OCI-M1 (cell line): ENCODE data around the gene LRBA.

Experiments
- DNase-seq: peaks from one replicate; lab custom pipeline; 2025; lab: John Stamatoyannopoulos, UW

Gene LRBA

GRCh38 chr4:150265806-150266205 lies 749.3 kb downstream of the LRBA start:
- DNase-seq = no peak

- no peak for DNase-seq
Measured at GRCh38 chr4:150264595-150265161, 750.4 kb downstream of the LRBA start.

GRCh38 chr4:150262611-150263010 lies 752.5 kb downstream of the LRBA start:
- DNase-seq = no peak

DNA sequence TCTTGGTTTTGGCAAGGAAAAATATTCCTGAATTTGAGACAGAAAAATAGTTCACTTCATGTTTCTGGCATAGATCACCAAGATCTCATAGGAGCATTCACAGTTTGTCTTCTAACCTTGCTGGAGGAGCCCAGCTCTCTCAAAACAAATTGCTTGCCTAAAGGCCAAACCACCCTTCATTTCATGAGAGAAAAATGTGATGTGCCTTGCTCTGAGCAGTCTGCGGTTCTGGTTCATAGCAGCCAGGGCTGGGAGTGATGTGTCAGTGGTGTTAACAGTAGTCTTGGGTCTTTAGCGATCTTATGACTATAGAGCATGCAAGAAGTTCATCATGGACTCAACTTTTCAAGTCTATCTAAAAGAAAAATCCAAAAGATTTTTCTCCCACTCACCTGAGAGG lies 753.5 kb downstream of the LRBA start:
- no peak for DNase-seq

- DNase-seq = no peak
Measured at GRCh38 chr4:150259861-150260567, 755.1 kb downstream of the LRBA start.

- DNase-seq = no peak
Measured at GRCh38 chr4:150258569-150258968, 756.5 kb downstream of the LRBA start.

- DNase-seq = no peak
Measured at GRCh38 chr4:150256841-150257730, 758.0 kb downstream of the LRBA start.

DNA sequence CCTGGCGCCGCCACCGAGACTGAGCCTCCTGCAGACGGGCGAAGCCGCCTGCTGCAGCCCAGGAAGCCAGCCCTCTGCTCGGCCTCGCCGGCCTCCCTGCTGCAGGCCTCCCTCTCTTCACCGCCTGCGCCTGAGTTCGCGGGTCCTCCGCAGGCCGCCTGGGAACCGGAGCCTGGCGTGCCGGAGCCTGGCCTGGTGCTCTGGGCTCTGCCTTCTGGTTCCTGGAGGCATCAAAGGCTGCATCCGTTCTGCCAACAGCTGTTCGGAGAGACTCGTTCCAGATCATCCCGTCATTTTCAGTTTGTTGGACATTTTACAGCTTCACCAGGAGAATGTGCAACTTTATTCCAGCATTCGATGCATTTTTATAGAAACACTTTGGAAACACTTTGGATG lies 758.9 kb downstream of the LRBA start:
- DNase-seq = no peak

GRCh38 chr4:150255610-150256224 lies 759.4 kb downstream of the LRBA start:
- no peak for DNase-seq

- no peak for DNase-seq
Measured at GRCh38 chr4:150253965-150254630, 761.0 kb downstream of the LRBA start.

DNA sequence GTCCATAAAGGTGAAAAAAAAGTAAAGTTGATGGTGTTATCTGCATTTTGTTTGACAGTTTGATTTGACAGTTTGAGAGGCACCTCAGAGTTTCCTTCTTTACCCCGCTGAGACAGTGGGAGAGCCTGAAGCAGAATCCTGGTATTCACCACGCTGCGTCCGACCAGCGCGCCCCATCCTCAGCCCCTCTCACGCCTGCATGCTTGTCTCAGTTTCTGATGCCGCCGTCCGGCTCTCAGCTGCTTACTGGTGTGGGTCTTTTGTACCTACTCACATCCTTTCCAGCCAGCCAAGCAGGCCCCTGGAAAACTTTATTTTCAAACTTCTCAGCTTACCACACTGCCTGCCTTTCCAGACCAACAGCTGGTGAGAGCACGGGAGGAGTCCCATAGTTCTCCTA lies 761.7 kb downstream of the LRBA start:
- no peak for DNase-seq

- no peak for DNase-seq
Measured at GRCh38 chr4:150252741-150253140, 762.3 kb downstream of the LRBA start.

GRCh38 chr4:150252306-150252705 lies 762.8 kb downstream of the LRBA start:
- no peak for DNase-seq

- DNase-seq = peak; percentile 40
Measured at GRCh38 chr4:150251752-150252190, 763.3 kb downstream of the LRBA start.

GRCh38 chr4:150250998-150251651 lies 764.0 kb downstream of the LRBA start:
- no peak for DNase-seq

DNA sequence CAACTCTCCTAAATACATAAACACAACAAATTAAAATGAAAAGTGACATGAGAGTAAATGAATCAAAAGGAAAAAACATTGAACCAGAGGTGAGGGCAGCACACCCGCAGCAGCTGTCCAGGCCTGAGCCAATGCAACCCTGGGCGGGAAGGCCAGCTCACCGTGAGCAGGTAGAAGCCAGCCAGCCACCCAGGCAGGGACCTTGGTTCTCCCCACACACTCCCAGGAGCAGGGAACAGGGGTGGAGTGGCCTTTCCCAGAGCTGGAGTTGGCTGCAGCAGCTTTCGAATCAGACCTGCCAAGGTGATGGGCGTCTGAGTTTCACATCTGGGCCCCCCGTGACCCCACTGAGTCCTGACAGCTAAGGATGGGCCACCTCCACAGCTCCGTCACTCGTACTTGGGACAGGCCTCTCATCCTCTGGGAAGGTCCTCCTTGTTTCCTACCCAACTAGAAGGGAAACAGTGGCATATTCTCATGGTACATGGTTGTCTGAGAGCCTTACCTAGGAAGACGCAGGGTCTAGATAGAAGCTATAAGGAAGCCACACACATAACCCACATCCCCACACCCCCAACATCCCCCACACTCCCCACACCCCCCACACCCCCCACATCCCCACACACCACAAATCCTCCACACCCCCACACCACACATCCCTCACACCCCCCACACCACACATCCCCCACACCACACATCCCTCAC lies 764.6 kb downstream of the LRBA start:
- DNase-seq = no peak

GRCh38 chr4:150248181-150248580 lies 766.9 kb downstream of the LRBA start:
- no peak for DNase-seq

GRCh38 chr4:150247184-150247583 lies 767.9 kb downstream of the LRBA start:
- peak; percentile 22 for DNase-seq

GRCh38 chr4:150244600-150244999 lies 770.5 kb downstream of the LRBA start:
- DNase-seq = no peak

DNA sequence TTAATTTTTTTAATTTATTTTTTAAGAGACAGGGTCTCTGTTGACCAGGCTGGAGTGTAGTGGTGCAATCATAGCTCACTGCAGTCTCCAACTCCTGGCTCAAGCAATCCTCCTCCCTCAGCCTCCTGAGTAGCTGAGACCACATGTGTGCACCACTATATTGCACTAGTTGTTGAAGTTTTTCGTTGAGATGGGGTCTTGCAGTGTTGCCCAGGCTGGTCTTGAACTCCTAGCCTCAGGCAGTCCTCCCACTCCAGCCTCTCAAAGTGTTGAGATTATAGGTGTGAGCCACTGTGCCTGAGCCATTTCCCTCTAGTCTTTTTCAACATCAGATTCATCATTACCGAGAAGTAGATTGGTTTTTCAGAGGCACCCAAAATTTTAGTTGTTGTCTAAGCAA lies 771.2 kb downstream of the LRBA start:
- no peak for DNase-seq
